ENCODE data around the gene ZNF606. TPM values are rescaled to one million over a fixed set of nuclear protein-coding genes. Genes with fewer than 3 reads are reported as not detected.
"Not testable (repeated sequence)": the region's sequence is repeated elsewhere in the genome, so short reads cannot be mapped to it uniquely, and the experiment has no call there.

ZNF606 gene
- total and polyA plus RNA-seq, 8 donors, result 4.8 to 12.2 (median 6.4) TPM

DNA sequence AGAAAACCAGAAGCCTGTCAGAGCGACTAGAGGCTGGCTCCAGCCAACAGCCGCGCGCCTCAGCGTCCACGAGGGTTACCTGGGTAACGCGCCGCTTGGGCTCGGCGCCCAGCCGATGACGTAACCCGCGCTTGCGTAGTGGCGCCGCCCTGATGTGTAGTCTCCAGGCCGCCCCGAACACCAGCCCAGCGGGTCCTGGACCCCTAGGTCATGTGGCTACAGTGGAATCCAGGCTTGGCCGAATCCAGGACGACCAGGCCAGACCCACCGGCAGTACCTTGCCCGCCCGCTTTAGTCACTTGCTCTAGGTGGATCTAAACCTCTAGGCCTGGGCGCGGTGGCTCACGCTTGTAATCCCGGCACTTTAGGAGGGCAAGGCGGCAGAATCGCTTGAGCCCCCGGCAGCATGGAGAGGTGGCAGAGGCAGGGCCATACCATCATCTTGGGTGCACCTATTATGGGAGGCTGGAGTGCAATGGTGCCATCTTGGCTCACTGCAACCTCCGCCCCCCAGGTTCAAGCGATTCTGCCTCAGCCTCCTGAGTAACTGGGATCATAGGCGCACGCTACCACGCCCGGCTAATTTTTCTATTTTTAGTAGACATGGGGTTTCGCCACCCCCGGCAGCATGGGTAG is 7.2 kb upstream of the ZNF606 start:
- Histone ChIP-seq H3K27me3 (no peaks in the 10 kb centered on the region), H3K4me1 (no peaks in the 10 kb centered on the region), H3K4me3 (peak overlapping the region in 3 of 4 donors; percentile 20 to 34 (median 26)), H3K36me3 (peaks cover 0 to 12% (median 0%) of the 10 kb centered on the region in 3 donors), H3K9me3 (no peaks in the 10 kb centered on the region), H3K27ac (peak overlapping the region; percentile 37 to 65 (median 54))
- no peak for FAIRE-seq
- intact Hi-C loops (cut with DNase I), result no loop called here
- peak; percentile 88 to 98 (median 98) for ATAC-seq
- DNase-seq, result peak; percentile 68 to 91 (median 82)
- WGBS, 2 donors, result 13 to 18% methylated on average over 41 of the region's 41 CpGs
- TF ChIP-seq, protein P1, sequence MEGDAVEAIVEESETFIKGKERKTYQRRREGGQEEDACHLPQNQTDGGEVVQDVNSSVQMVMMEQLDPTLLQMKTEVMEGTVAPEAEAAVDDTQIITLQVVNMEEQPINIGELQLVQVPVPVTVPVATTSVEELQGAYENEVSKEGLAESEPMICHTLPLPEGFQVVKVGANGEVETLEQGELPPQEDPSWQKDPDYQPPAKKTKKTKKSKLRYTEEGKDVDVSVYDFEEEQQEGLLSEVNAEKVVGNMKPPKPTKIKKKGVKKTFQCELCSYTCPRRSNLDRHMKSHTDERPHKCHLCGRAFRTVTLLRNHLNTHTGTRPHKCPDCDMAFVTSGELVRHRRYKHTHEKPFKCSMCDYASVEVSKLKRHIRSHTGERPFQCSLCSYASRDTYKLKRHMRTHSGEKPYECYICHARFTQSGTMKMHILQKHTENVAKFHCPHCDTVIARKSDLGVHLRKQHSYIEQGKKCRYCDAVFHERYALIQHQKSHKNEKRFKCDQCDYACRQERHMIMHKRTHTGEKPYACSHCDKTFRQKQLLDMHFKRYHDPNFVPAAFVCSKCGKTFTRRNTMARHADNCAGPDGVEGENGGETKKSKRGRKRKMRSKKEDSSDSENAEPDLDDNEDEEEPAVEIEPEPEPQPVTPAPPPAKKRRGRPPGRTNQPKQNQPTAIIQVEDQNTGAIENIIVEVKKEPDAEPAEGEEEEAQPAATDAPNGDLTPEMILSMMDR (IDR thresholded peaks at IDR 0.05), result no peak

DNA sequence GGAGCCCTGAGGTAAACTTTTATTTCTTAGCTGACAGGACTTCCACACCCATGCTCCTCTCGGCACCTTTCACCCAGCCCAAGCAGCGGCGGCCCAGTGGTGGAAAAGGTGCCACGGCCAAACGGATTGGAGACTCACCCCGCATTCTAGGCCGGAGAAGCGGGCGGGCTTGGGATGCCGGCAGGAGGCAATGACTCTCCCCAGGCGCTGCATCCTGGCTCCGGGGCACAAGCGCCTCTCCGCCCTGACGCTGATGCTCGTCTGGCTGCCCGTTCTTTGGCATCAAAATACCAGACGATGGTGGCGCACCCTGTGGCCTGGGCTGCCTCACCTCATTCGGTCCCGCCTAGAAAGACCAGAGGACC is 6.7 kb upstream of the ZNF606 start:
- ATAC-seq (no peak), FAIRE-seq (no peak)

DNA sequence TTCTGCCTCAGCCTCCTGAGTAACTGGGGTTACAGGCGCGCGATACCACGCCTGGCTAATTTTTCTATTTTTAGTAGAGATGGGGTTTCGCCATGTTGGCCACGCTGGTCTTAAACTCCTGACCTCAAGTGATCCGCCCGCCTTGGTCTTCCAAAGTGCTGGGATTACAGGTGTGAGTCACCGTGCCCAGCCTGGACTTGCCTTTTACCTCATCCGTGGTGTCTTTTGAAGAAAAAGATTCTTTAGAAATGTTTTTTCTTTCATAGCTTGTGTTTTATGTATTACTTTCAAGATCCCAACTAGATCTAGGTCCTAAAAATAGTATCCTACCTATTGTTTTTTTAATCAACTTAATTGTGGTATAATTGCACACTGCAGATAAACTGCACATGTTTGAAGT is 6.3 kb upstream of the ZNF606 start:
- DNase-seq; H3K27me3 ChIP-seq; H3K9me3 ChIP-seq; intact Hi-C loops (cut with DNase I); H3K4me1 ChIP-seq; H3K27ac ChIP-seq; H3K4me3 ChIP-seq; ATAC-seq; FAIRE-seq: not testable (repeated sequence)
- H3K36me3 ChIP-seq, result peaks cover 0 to 12% (median 0%) of the 10 kb centered on the region in 3 donors
- 41 to 46% methylated on average over 10 of the region's 10 CpGs for WGBS, 2 donors

More for the DNA sequence above, 6.7 kb upstream of the ZNF606 start:
- H3K4me1 ChIP-seq, result no peaks in the 10 kb centered on the region
- no peaks in the 10 kb centered on the region for H3K27me3 ChIP-seq
- intact Hi-C loops (cut with DNase I), result no loop called here
- no peaks in the 10 kb centered on the region for H3K9me3 ChIP-seq
- H3K4me3 ChIP-seq, result peak overlapping the region in 1 of 4 donors; percentile 20
- 2 to 4% methylated on average over 21 of the region's 21 CpGs for WGBS, 2 donors
- TF ChIP-seq, protein P1 (IDR thresholded peaks at IDR 0.05), result no peak
- H3K36me3 ChIP-seq, result peaks cover 0 to 12% (median 0%) of the 10 kb centered on the region in 3 donors
- DNase-seq, result no peak
- H3K27ac ChIP-seq, result peak overlapping the region in 1 of 4 donors; percentile 65

DNA sequence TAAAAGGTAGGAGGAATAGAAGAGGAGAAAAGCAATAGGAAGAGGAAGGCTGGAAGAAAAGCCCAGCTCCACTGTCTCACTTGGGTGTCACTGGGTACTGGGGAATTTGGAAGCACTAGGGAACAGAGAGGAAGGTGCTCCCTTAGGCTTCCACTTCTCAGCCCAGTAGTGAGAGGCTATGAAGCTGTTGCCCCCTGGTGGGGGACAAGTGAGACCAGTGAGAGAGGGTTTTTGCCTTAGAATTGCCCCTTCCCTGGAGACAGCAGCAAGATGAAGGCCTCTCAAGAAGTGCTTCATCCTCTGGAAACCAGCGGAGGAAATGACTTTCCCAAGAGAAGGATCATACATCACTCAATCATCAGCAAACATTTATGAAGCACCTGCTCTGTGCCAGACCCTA is 4.7 kb upstream of the ZNF606 start:
- intact Hi-C loops (cut with DNase I), result no loop called here
- Histone ChIP-seq H3K36me3 (peaks cover 0 to 12% (median 0%) of the 10 kb centered on the region in 3 donors), H3K4me1 (peaks cover 0 to 5% (median 4%) of the 10 kb centered on the region in 3 donors), H3K4me3 (no peak overlapping the region), H3K27ac (no peak overlapping the region), H3K9me3 (no peaks in the 10 kb centered on the region), H3K27me3 (no peaks in the 10 kb centered on the region)
- TF ChIP-seq, protein P1 (IDR thresholded peaks at IDR 0.05), result no peak
- ATAC-seq, result no peak
- no peak for FAIRE-seq
- DNase-seq, result no peak
- WGBS, 2 donors, result 97 to 100% methylated on average over 1 of the region's 1 CpG

DNA sequence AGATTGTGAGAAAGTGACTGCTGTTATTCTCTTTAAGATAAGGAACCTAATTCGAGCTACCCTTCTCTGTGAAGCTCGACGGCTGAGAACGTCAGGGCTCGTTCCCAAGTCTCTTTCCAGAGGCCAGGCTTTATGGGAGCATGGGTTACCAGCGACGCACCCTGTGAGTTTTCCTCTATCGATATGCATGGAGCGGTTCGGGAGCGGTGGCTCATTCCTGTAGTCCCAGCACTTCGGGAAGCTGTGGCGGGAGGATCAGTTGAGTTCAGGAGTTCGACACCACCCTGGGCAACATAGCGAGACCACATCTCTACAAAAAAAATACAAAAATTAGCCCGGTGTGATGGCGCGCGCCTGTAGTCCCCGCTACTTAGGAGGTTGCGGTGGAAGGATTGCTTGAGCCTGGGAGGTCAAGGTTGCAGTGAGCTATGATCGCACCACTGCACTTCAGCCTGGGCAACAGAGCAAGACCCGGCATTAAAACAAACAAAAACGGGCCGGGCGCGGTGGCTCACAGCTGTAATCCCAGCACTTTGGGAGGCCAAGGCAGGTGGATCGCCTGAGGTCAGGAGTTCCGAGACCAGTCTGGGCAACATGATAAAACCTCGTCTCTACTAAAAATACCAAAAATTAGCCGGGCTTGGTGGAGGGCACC is 681 bp upstream of the ZNF606 start:
- H3K9me3 ChIP-seq, result no peaks in the 10 kb centered on the region
- H3K4me1 ChIP-seq, result peaks cover 0 to 12% (median 4%) of the 10 kb centered on the region in 3 donors
- H3K27me3 ChIP-seq, result no peaks in the 10 kb centered on the region
- TF ChIP-seq, protein P1 (IDR thresholded peaks at IDR 0.05), result no peak
- H3K36me3 ChIP-seq, result peaks cover 0 to 36% (median 10%) of the 10 kb centered on the region in 3 donors
- DNase-seq (peak in 1 of 6 donors; percentile 16), FAIRE-seq (no peak), ATAC-seq (peak; percentile 8 to 13 (median 8))
- peak overlapping the region; percentile 46 to 86 (median 69) for H3K4me3 ChIP-seq
- peak overlapping the region in 3 of 4 donors; percentile 68 to 88 (median 84) for H3K27ac ChIP-seq
- WGBS, 2 donors, result 21 to 23% methylated on average over 31 of the region's 31 CpGs
- intact Hi-C loops (cut with DNase I), result no loop called here
